Gastroesophageal sphincter (tissue), 3 donors: ENCODE results near the gene NOL6.
A peak's percentile ranks its signal among the peaks of the same experiment; 100 is the strongest.

Experiments
- CTCF ChIP-seq, 4 experiments: fragments of 200-600 bp in 2 of 4; fragments of 450-650 bp in 2 of 4; sonication (generic) in 1 of 4; IDR thresholded peaks; one replicate each; pipeline ENCODE4 v1.5.1; 2017 to 2019; ENCODE audit warnings: antibody characterized with exemption in 4 of 4, mild to moderate bottlenecking in 2 of 4, moderate library complexity in 2 of 4
- POLR2A ChIP-seq, 2 donors: fragments of 450-650 bp; IDR thresholded peaks; one replicate each; pipeline ENCODE4 v1.6.1; 2017; ENCODE audit warnings: antibody characterized with exemption in 2 of 2, mild to moderate bottlenecking in 2 of 2, moderate library complexity in 1 of 2
- POLR2AphosphoS5 ChIP-seq: sonication (generic); formaldehyde crosslinking; IDR thresholded peaks from one replicate; pipeline ENCODE4 v1.6.1; 2017; ENCODE audit warnings: antibody characterized with exemption

- TF ChIP-seq CTCF (IDR thresholded peaks at IDR 0.05) (peak; percentile 26 to 65 (median 47)), POLR2A (IDR thresholded peaks at IDR 0.05) (no peak), POLR2AphosphoS5 (no peak)
These were observed 43.6 kb upstream of the NOL6 start for GRCh38 chr9:33517373-33517772.
